Upper lobe of right lung (tissue), 1 donor: ENCODE data around the gene TMEM59L. TPM values are rescaled to one million over a fixed set of nuclear protein-coding genes. Genes with fewer than 3 reads are reported as not detected.

Experiments used
- ATAC-seq: fragments of 200-7000 bp; cut with Tn5 transposase; one replicate; pipeline ENCODE4 v1.9.1; 2020; ENCODE audit warnings: mild to moderate bottlenecking, moderate library complexity
- DNase-seq: peaks from one replicate; pipeline ENCODE4 v3.0.0-alpha.2; 2020
- H3K27ac ChIP-seq: fragments of 200-600 bp; one replicate; pipeline ENCODE4 v1.8.0; 2022
- H3K27me3 ChIP-seq: fragments of 200-600 bp; one replicate; pipeline ENCODE4 v1.8.0; 2022; ENCODE audit warnings: mild to moderate bottlenecking
- H3K36me3 ChIP-seq: fragments of 200-600 bp; one replicate; pipeline ENCODE4 v1.8.0; 2022
- H3K4me1 ChIP-seq: fragments of 200-600 bp; one replicate; pipeline ENCODE4 v1.8.0; 2022
- H3K4me3 ChIP-seq: fragments of 200-600 bp; one replicate; pipeline ENCODE4 v1.8.0; 2022; ENCODE audit warnings: mild to moderate bottlenecking
- H3K9me3 ChIP-seq: fragments of 200-600 bp; one replicate; pipeline ENCODE4 v1.8.0; 2022
- intact Hi-C: fragments of 100-400 bp; cut with DNase I; formaldehyde crosslinking; loops from one replicate; pipeline ENCODE4 v1.11.0; 2022
- total RNA-seq: library from RNA; stranded (reverse); fragmentation: NEBNext Ultra II Directional; extraction: Animal tissue kit (Norgen Biotek cat#: 25700); gene quantifications from one replicate; pipeline ENCODE4 v1.2.1, GENCODE V29; 2021
- TF ChIP-seq, protein P1 (sequence below): fragments of 200-600 bp; IDR thresholded peaks from one replicate; pipeline ENCODE4 v1.8.0; 2022; ENCODE audit warnings: antibody characterized with exemption
- donor health status: DM: no; HTN: yes; CAD: no; lungs with severe emphysema.

Gene TMEM59L
- total RNA-seq, 1 donor from 2014 or later, result 2.2 TPM

DNA sequence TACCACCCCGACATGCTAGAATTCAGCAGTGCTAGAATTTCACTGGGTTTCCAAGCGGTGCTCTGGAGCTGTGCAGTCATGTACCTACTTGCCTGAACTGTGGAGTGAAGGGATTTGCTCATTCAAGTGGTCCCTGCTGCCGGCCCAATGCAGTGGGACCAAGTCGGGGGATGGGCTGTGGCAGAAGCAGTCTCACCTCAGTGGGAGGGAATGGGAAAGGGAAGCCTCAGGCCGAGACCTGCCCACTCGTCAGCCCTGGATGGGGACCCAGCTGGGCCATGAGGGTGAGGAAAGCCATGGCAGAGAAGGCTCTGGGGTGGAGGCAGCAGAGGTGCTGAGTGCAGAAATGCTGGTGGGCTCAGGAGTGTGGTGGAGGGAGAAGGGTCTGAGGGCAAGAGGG is 39.1 kb downstream of the TMEM59L start:
- DNase-seq (no peak), ATAC-seq (no peak)
- Histone ChIP-seq H3K27ac (peak overlapping the region; percentile 85), H3K9me3 (no peaks in the 10 kb centered on the region), H3K36me3 (no peaks in the 10 kb centered on the region), H3K4me1 (peaks cover 30% of the 10 kb centered on the region), H3K4me3 (no peak overlapping the region), H3K27me3 (no peaks in the 10 kb centered on the region)
- intact Hi-C loops, result no loop called here
- TF ChIP-seq, protein P1, sequence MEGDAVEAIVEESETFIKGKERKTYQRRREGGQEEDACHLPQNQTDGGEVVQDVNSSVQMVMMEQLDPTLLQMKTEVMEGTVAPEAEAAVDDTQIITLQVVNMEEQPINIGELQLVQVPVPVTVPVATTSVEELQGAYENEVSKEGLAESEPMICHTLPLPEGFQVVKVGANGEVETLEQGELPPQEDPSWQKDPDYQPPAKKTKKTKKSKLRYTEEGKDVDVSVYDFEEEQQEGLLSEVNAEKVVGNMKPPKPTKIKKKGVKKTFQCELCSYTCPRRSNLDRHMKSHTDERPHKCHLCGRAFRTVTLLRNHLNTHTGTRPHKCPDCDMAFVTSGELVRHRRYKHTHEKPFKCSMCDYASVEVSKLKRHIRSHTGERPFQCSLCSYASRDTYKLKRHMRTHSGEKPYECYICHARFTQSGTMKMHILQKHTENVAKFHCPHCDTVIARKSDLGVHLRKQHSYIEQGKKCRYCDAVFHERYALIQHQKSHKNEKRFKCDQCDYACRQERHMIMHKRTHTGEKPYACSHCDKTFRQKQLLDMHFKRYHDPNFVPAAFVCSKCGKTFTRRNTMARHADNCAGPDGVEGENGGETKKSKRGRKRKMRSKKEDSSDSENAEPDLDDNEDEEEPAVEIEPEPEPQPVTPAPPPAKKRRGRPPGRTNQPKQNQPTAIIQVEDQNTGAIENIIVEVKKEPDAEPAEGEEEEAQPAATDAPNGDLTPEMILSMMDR, result no peak

DNA sequence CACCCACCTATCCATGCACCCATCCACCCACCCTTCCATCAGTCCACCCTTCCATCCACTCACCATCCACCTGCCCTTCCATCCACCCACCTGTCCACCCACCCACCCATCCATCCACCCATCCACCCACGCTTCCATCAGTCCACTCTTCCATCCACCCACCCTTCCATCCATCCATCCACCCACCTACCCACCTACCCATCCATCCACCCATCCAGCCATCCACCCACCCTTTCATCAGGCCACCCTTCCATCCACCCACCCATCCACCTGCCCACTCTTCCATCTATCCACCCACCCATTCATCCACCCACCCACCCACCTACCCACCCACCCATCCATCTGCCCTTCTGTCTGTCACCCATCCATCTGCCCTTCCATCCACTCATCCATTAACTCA is 41.2 kb downstream of the TMEM59L start:
- Histone ChIP-seq H3K36me3 (no peaks in the 10 kb centered on the region), H3K27ac (no peak overlapping the region), H3K27me3 (no peaks in the 10 kb centered on the region), H3K4me3 (no peak overlapping the region), H3K4me1 (peaks cover 26% of the 10 kb centered on the region), H3K9me3 (no peaks in the 10 kb centered on the region)
- DNase-seq (no peak), ATAC-seq (no peak)
- intact Hi-C loops, result no loop called here
- TF ChIP-seq, protein P1, result no peak

DNA sequence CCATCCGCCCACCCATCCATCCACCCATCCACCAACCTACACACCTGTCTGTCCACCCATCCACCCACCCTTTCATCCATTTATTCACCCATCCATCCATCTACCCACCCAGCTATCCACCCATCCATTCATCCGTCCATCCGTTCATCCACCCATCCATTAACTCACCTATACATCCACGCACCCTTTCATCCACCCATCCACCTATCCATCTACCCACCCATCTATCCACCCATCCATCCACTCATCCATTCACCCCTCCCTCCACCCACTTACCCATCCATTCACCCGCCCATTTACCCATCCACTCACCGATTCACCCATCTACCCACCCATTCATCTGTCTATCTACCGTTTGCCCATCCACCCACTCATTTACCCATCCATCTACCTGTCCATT is 41.8 kb downstream of the TMEM59L start:
- Histone ChIP-seq H3K27ac (no peak overlapping the region), H3K9me3 (no peaks in the 10 kb centered on the region), H3K4me3 (no peak overlapping the region), H3K4me1 (peaks cover 26% of the 10 kb centered on the region), H3K27me3 (no peaks in the 10 kb centered on the region), H3K36me3 (no peaks in the 10 kb centered on the region)
- TF ChIP-seq, protein P1, result no peak
- intact Hi-C loops, result no loop called here
- no peak for ATAC-seq
- DNase-seq, result no peak

DNA sequence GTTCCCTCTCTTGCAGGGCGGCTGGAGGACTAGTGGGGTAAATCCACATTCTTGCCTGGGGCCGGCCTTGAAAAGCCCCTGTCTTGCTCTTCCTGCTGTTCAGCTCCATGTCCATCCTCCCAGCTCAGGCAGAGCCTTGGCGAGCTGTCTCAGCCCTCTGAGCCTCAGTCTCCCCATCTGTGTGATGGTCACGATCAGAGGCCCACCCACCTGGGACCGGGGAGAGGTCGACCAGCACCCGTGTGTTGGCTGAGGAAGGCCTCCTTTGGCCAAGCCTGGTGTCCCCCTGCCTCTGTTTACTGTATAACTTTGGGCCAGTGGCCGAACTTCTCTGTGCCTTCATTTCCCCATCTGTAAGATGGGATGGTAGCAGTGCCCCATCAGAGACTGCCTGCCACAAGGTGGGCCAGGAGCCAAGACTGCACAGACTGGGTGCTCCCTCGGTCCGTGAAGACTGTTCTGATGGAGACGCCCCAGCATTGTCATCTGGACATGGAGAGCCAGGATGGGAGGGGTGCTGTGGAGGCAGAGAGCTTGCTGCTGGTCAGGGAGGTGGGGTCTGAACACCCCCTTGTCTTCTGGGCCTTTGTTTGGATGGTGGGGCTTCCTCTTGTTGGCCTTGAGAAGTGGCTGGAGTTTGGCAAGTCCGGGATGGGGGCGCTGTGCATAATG is 42.6 kb downstream of the TMEM59L start:
- H3K36me3 ChIP-seq, result no peaks in the 10 kb centered on the region
- intact Hi-C loops, result no loop called here
- no peaks in the 10 kb centered on the region for H3K9me3 ChIP-seq
- ATAC-seq (no peak), DNase-seq (no peak)
- no peak overlapping the region for H3K27ac ChIP-seq
- TF ChIP-seq, protein P1, result no peak
- no peak overlapping the region for H3K4me3 ChIP-seq
- H3K27me3 ChIP-seq, result no peaks in the 10 kb centered on the region
- peaks cover 26% of the 10 kb centered on the region for H3K4me1 ChIP-seq

DNA sequence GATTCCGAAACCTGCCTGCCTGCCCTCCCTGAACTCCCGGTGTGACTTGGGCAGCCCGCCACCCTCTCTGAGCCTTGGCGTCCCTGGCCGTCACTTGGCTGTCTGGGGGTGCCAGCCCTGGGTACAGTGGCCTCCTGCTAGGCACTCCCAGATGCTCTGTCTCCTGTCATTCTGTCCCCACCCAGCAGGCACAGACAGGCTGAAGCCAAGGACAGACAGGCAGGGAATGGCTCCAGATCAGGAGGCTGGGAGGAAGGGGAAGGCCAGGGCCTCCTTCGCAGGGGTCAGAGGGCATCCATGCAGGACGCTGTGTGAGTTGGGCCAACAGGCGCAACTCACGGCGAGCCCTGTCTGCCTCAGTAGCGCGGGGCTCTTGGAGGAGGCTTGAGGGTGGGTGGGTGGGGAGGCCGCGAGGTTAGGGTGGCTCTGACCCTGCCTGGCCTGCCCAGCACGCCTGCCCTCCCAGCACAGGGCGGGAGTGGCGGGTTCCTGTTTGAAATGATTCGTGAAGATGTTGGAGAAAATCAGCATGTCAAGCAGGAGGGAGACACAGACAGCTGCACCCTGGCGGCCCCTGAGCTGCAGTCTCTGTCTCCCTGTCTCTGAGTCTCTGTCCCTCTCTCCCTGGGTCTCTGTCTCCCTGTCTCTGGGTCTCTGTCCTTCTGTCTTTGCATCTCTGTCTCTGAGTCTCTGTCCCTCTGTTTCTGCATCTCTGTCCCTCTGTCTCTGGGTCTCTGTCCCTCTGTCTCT is 43.8 kb downstream of the TMEM59L start:
- intact Hi-C loops, result no loop called here
- Histone ChIP-seq H3K4me3 (no peak overlapping the region), H3K4me1 (peaks cover 23% of the 10 kb centered on the region), H3K27ac (no peak overlapping the region), H3K27me3 (no peaks in the 10 kb centered on the region), H3K36me3 (no peaks in the 10 kb centered on the region), H3K9me3 (no peaks in the 10 kb centered on the region)
- TF ChIP-seq, protein P1, result no peak
- DNase-seq (no peak), ATAC-seq (no peak)
